ENCODE data around the gene CHRNG. TPM values are rescaled to one million over a fixed set of nuclear protein-coding genes. Genes with fewer than 3 reads are reported as not detected.

Gene CHRNG
- total RNA-seq, 1 donor from 2014 or later = 35.5 TPM

DNA sequence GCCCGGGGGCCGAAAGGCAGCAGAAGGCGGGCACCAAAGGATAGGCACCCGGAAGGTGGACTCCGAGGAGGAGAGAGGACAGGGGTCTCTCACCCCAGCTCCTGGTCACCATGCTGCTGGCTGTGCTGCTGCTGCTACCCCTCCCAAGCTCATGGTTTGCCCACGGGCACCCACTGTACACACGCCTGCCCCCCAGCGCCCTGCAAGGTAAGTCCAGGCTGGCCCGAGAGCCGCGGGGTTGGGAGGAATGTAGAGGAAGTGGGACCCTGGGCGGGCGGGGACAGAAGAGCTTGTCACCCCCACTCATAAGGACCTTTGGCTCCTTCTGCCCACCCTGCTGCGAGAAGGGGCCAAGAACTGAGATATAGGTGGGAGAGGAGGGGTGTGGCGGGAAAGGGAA lies 19.0 kb upstream of the CHRNG start:
- no peaks in the 10 kb centered on the region for H3K9me3 ChIP-seq (ENCODE audit: control insufficient read depth in 3 of 3, low read length in 3 of 3)
- H3K27me3 ChIP-seq (ENCODE audit: control insufficient read depth in 3 of 3, insufficient read depth in 3 of 3, low read length in 3 of 3) = peaks cover 8 to 27% (median 12%) of the 10 kb centered on the region in 3 donors
- no peaks in the 10 kb centered on the region for H3K36me3 ChIP-seq (ENCODE audit: control insufficient read depth in 3 of 3, insufficient read depth in 3 of 3, low read length in 3 of 3)
- H3K9ac ChIP-seq (ENCODE audit: low read depth in 1 of 3, low read length in 3 of 3) = no peak overlapping the region
- H3K4me1 ChIP-seq (ENCODE audit: control insufficient read depth in 3 of 3, insufficient read depth in 3 of 3, low read length in 3 of 3) = peaks cover 21 to 41% (median 39%) of the 10 kb centered on the region in 3 donors
- no peak overlapping the region for H3K4me3 ChIP-seq (ENCODE audit: low read length in 3 of 3)
- H3K27ac ChIP-seq (ENCODE audit: low read depth, low read length) = no peak overlapping the region

DNA sequence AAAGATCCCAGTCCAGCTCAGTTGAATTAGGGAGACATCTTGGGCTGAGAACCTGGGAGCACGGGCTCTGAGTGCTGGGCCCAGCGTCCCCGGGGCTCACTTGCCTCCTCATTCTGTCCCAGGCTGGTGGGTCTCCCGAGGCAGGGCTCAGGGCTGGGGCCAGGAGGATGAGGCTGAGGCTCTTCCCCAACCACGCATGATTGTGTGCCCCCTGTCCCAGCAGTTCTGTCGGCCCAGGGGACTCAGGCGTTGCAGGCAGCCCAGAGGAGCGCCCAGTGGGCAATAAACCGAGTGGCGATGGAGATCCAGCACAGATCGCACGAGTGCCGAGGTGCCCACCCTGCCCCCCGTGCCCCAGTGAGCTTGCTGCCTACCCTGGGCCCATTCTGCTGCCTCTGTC lies 18.4 kb upstream of the CHRNG start:
- H3K27me3 ChIP-seq (ENCODE audit: control insufficient read depth in 3 of 3, insufficient read depth in 3 of 3, low read length in 3 of 3) = peaks cover 8 to 27% (median 12%) of the 10 kb centered on the region in 3 donors
- no peak overlapping the region for H3K4me3 ChIP-seq (ENCODE audit: low read length in 3 of 3)
- no peaks in the 10 kb centered on the region for H3K9me3 ChIP-seq (ENCODE audit: control insufficient read depth in 3 of 3, low read length in 3 of 3)
- H3K9ac ChIP-seq (ENCODE audit: low read depth in 1 of 3, low read length in 3 of 3) = no peak overlapping the region
- H3K4me1 ChIP-seq (ENCODE audit: control insufficient read depth in 3 of 3, insufficient read depth in 3 of 3, low read length in 3 of 3) = peaks cover 22 to 38% (median 34%) of the 10 kb centered on the region in 3 donors
- no peak overlapping the region for H3K27ac ChIP-seq (ENCODE audit: low read depth, low read length)
- H3K36me3 ChIP-seq (ENCODE audit: control insufficient read depth in 3 of 3, insufficient read depth in 3 of 3, low read length in 3 of 3) = no peaks in the 10 kb centered on the region

DNA sequence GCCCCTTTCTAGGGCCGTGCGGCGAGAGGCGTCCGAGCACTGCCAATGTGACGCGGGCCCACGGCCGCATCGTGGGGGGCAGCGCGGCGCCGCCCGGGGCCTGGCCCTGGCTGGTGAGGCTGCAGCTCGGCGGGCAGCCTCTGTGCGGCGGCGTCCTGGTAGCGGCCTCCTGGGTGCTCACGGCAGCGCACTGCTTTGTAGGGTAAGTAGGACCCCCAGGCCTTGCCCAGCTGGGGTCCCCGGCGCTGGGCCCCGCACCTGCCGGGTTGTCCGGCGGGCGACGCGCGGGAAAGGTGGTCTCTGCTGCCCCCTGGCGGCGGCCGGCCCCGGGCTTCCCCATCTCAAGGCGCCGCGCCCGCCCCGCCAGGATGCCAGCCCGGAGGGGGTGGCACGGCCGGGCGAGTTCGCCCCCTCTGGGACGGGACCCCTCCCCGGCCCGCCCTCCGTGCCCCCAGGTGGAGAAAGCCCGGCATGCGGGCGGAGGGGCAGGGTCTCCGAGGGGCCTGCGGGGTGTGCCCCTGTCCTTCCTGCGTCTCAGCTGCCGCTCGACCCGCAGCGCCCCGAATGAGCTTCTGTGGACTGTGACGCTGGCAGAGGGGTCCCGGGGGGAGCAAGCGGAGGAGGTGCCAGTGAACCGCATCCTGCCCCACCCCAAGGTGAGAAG lies 17.4 kb upstream of the CHRNG start:
- Histone ChIP-seq H3K36me3 (ENCODE audit: control insufficient read depth in 3 of 3, insufficient read depth in 3 of 3, low read length in 3 of 3) (no peaks in the 10 kb centered on the region), H3K27me3 (ENCODE audit: control insufficient read depth in 3 of 3, insufficient read depth in 3 of 3, low read length in 3 of 3) (peaks cover 10 to 27% (median 12%) of the 10 kb centered on the region in 3 donors), H3K4me1 (ENCODE audit: control insufficient read depth in 3 of 3, insufficient read depth in 3 of 3, low read length in 3 of 3) (peaks cover 30 to 43% (median 38%) of the 10 kb centered on the region in 3 donors), H3K9me3 (ENCODE audit: control insufficient read depth in 3 of 3, low read length in 3 of 3) (no peaks in the 10 kb centered on the region), H3K27ac (ENCODE audit: low read depth, low read length) (no peak overlapping the region), H3K4me3 (ENCODE audit: low read length in 3 of 3) (peak overlapping the region in 2 of 3 donors; percentile 61 to 64), H3K9ac (ENCODE audit: low read depth in 1 of 3, low read length in 3 of 3) (peak overlapping the region; percentile 33 to 79 (median 50))

DNA sequence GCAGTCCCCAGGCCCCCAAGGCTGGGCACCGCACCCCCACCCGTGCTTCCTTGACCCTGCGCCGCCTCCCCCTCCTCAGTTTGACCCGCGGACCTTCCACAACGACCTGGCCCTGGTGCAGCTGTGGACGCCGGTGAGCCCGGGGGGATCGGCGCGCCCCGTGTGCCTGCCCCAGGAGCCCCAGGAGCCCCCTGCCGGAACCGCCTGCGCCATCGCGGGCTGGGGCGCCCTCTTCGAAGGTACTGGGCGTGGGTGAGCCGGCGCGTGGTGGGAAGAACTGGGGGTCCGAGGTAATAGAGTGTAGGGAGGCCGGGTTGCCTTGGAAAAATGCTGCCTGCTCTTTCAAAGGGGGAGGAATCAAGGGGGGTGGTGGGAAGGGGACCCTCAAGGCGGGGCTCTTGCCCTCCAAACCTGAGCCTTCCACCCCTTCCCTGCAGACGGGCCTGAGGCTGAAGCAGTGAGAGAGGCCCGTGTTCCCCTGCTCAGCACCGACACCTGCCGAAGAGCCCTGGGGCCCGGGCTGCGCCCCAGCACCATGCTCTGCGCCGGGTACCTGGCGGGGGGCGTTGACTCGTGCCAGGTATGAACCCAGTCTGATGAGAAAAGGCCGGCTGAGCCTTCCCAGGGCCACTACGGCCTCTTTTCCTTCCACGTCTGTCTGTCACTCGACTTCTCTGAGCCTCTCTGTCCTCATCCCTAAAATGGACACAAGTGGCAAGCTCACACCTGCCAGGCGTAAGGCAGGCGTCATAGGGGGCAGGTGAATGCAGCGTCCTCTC lies 16.7 kb upstream of the CHRNG start:
- H3K27ac ChIP-seq (ENCODE audit: low read depth, low read length) = peak overlapping the region; percentile 83
- peak overlapping the region; percentile 75 to 88 (median 86) for H3K9ac ChIP-seq (ENCODE audit: low read depth in 1 of 3, low read length in 3 of 3)
- H3K4me3 ChIP-seq (ENCODE audit: low read length in 3 of 3) = peak overlapping the region; percentile 63 to 69 (median 66)
- H3K4me1 ChIP-seq (ENCODE audit: control insufficient read depth in 3 of 3, insufficient read depth in 3 of 3, low read length in 3 of 3) = peaks cover 35 to 49% (median 43%) of the 10 kb centered on the region in 3 donors
- H3K36me3 ChIP-seq (ENCODE audit: control insufficient read depth in 3 of 3, insufficient read depth in 3 of 3, low read length in 3 of 3) = no peaks in the 10 kb centered on the region
- H3K9me3 ChIP-seq (ENCODE audit: control insufficient read depth in 3 of 3, low read length in 3 of 3) = no peaks in the 10 kb centered on the region
- H3K27me3 ChIP-seq (ENCODE audit: control insufficient read depth in 3 of 3, insufficient read depth in 3 of 3, low read length in 3 of 3) = peaks cover 10 to 27% (median 10%) of the 10 kb centered on the region in 3 donors

DNA sequence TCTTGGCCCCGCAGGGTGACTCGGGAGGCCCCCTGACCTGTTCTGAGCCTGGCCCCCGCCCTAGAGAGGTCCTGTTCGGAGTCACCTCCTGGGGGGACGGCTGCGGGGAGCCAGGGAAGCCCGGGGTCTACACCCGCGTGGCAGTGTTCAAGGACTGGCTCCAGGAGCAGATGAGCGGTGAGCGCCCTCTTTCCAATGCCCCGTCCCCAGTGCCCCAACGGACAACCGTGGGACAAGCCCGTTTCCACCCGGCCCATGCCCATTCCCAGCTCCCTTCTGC lies 16.1 kb upstream of the CHRNG start:
- H3K27me3 ChIP-seq (ENCODE audit: control insufficient read depth in 3 of 3, insufficient read depth in 3 of 3, low read length in 3 of 3) = peaks cover 10 to 27% (median 10%) of the 10 kb centered on the region in 3 donors
- no peaks in the 10 kb centered on the region for H3K9me3 ChIP-seq (ENCODE audit: control insufficient read depth in 3 of 3, low read length in 3 of 3)
- peak overlapping the region; percentile 63 to 69 (median 66) for H3K4me3 ChIP-seq (ENCODE audit: low read length in 3 of 3)
- peak overlapping the region; percentile 83 for H3K27ac ChIP-seq (ENCODE audit: low read depth, low read length)
- H3K9ac ChIP-seq (ENCODE audit: low read depth in 1 of 3, low read length in 3 of 3) = peak overlapping the region; percentile 75 to 88 (median 86)
- no peaks in the 10 kb centered on the region for H3K36me3 ChIP-seq (ENCODE audit: control insufficient read depth in 3 of 3, insufficient read depth in 3 of 3, low read length in 3 of 3)
- H3K4me1 ChIP-seq (ENCODE audit: control insufficient read depth in 3 of 3, insufficient read depth in 3 of 3, low read length in 3 of 3) = peaks cover 40 to 54% (median 48%) of the 10 kb centered on the region in 3 donors

DNA sequence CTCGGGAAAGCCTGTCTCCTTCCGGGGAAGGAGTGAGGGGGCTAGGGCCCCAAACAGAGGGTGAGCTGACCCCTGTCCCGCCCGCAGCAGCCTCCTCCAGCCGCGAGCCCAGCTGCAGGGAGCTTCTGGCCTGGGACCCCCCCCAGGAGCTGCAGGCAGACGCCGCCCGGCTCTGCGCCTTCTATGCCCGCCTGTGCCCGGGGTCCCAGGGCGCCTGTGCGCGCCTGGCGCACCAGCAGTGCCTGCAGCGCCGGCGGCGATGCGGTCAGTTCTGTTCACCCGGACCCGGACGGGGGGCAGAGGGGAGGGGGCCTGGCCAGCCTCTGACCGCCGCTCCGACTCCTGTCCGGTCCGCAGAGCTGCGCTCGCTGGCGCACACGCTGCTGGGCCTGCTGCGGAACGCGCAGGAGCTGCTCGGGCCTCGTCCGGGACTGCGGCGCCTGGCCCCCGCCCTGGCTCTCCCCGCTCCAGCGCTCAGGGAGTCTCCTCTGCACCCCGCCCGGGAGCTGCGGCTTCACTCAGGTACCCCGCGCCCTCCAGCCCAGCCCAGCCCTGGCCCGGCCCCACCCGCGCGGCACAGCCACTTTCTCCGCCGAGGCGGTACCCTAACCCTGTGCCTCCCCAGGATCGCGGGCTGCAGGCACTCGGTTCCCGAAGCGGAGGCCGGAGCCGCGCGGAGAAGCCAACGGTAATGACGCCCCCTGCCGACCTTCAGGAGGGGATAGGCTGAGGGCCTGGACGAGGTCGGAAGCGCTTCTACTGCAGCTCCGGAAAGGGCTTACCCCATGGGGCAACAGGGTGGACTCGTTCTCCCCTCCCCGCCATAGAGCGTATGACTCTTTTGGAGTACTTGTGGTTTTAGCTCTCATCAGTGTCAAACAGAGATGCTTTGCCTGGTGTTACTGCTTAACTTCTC lies 15.6 kb upstream of the CHRNG start:
- Histone ChIP-seq H3K4me3 (ENCODE audit: low read length in 3 of 3) (peak overlapping the region; percentile 63 to 69 (median 66)), H3K36me3 (ENCODE audit: control insufficient read depth in 3 of 3, insufficient read depth in 3 of 3, low read length in 3 of 3) (no peaks in the 10 kb centered on the region), H3K9ac (ENCODE audit: low read depth in 1 of 3, low read length in 3 of 3) (peak overlapping the region; percentile 75 to 88 (median 86)), H3K9me3 (ENCODE audit: control insufficient read depth in 3 of 3, low read length in 3 of 3) (no peaks in the 10 kb centered on the region), H3K27ac (ENCODE audit: low read depth, low read length) (peak overlapping the region; percentile 83), H3K4me1 (ENCODE audit: control insufficient read depth in 3 of 3, insufficient read depth in 3 of 3, low read length in 3 of 3) (peaks cover 46 to 60% (median 54%) of the 10 kb centered on the region in 3 donors), H3K27me3 (ENCODE audit: control insufficient read depth in 3 of 3, insufficient read depth in 3 of 3, low read length in 3 of 3) (peaks cover 10 to 27% (median 10%) of the 10 kb centered on the region in 3 donors)

DNA sequence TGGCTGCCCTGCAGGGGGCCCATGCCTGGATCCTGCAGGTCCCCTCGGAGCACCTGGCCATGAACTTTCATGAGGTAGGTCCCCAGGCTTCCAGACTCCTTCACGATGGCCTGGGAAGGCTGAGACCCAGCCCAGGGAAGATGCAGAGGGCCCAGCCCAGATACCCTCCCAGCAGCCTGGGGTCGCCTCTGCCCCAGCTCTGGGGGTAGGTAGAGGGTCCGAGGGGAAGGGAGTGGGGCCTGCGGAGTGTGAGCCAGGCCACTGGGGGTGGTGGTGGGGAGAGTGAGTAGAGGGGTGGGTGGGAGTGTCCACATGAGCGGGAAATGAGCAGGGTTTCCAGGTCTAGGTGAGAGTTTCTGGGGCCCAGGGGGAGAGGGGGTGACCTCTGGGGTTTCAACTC lies 14.7 kb upstream of the CHRNG start:
- Histone ChIP-seq H3K27ac (ENCODE audit: low read depth, low read length) (peak overlapping the region; percentile 83), H3K36me3 (ENCODE audit: control insufficient read depth in 3 of 3, insufficient read depth in 3 of 3, low read length in 3 of 3) (no peaks in the 10 kb centered on the region), H3K4me1 (ENCODE audit: control insufficient read depth in 3 of 3, insufficient read depth in 3 of 3, low read length in 3 of 3) (peaks cover 55 to 68% (median 63%) of the 10 kb centered on the region in 3 donors), H3K9ac (ENCODE audit: low read depth in 1 of 3, low read length in 3 of 3) (peak overlapping the region; percentile 75 to 88 (median 86)), H3K4me3 (ENCODE audit: low read length in 3 of 3) (peak overlapping the region in 2 of 3 donors; percentile 63 to 69), H3K9me3 (ENCODE audit: control insufficient read depth in 3 of 3, low read length in 3 of 3) (no peaks in the 10 kb centered on the region), H3K27me3 (ENCODE audit: control insufficient read depth in 3 of 3, insufficient read depth in 3 of 3, low read length in 3 of 3) (peaks cover 10 to 21% (median 10%) of the 10 kb centered on the region in 3 donors)

DNA sequence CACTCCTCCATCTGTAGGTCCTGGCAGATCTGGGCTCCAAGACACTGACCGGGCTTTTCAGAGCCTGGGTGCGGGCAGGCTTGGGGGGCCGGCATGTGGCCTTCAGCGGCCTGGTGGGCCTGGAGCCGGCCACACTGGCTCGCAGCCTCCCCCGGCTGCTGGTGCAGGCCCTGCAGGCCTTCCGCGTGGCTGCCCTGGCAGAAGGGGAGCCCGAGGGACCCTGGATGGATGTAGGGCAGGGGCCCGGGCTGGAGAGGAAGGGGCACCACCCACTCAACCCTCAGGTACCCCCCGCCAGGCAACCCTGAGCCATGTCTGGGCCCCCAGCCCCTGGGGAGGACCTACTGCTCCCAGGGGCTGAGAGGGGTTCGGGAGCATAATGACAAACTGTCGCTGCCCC lies 14.3 kb upstream of the CHRNG start:
- peak overlapping the region; percentile 83 for H3K27ac ChIP-seq (ENCODE audit: low read depth, low read length)
- no peaks in the 10 kb centered on the region for H3K36me3 ChIP-seq (ENCODE audit: control insufficient read depth in 3 of 3, insufficient read depth in 3 of 3, low read length in 3 of 3)
- peaks cover 56 to 71% (median 64%) of the 10 kb centered on the region in 3 donors for H3K4me1 ChIP-seq (ENCODE audit: control insufficient read depth in 3 of 3, insufficient read depth in 3 of 3, low read length in 3 of 3)
- no peak overlapping the region for H3K4me3 ChIP-seq (ENCODE audit: low read length in 3 of 3)
- H3K27me3 ChIP-seq (ENCODE audit: control insufficient read depth in 3 of 3, insufficient read depth in 3 of 3, low read length in 3 of 3) = peaks cover 10 to 21% (median 10%) of the 10 kb centered on the region in 3 donors
- H3K9ac ChIP-seq (ENCODE audit: low read depth in 1 of 3, low read length in 3 of 3) = peak overlapping the region; percentile 75 to 88 (median 86)
- no peaks in the 10 kb centered on the region for H3K9me3 ChIP-seq (ENCODE audit: control insufficient read depth in 3 of 3, low read length in 3 of 3)

DNA sequence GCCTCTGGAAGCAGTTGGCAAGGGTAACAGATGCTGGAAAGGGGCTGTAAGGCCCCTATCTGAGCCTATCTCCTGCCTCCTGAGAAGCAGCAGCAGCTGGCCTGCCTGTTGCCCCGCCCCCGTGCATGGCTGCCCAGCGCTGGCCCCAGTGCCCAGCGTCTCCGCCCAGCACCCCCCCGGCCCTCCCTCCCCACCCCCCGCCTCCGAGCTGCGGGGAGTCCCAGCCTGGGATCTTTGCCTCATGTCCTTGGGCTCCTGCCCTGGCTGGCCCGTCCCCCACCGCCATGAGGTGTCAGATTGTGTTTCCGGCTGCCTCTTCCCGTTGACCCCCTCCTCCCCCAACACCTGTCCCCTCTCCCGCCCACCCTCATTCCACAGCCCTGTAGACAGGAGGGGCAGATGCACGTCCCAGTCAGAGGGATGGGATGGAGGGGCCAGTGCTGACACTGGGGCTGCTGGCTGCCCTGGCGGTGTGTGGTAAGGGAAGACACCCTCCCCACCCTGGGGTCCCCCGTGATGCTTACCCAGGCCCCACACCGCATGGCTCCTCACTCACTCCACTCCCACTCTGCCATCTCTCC lies 13.6 kb upstream of the CHRNG start, which contains the start of gene CHRND:
CHRND (plus strand) TSS at position 370 of the 581 bp plus-strand sequence; CDS start at position 426, 56 bp downstream.
- Histone ChIP-seq H3K27ac (ENCODE audit: low read depth, low read length) (peak within 1 kb of the TSS; percentile 95), H3K36me3 (ENCODE audit: control insufficient read depth in 3 of 3, insufficient read depth in 3 of 3, low read length in 3 of 3) (no peaks in the 10 kb centered on the region), H3K27me3 (ENCODE audit: control insufficient read depth in 3 of 3, insufficient read depth in 3 of 3, low read length in 3 of 3) (peaks cover 10 to 26% (median 10%) of the 10 kb centered on the region in 3 donors), H3K4me3 (ENCODE audit: low read length in 3 of 3) (peak within 1 kb of the TSS; percentile 66 to 77 (median 72)), H3K4me1 (ENCODE audit: control insufficient read depth in 3 of 3, insufficient read depth in 3 of 3, low read length in 3 of 3) (peaks cover 58 to 73% (median 70%) of the 10 kb centered on the region in 3 donors), H3K9me3 (ENCODE audit: control insufficient read depth in 3 of 3, low read length in 3 of 3) (no peaks in the 10 kb centered on the region), H3K9ac (ENCODE audit: low read depth in 1 of 3, low read length in 3 of 3) (peak within 1 kb of the TSS; percentile 85 to 88 (median 86))

All from skeletal muscle tissue (tissue), 4 donors.